ENCODE measurements around the gene PPME1.

Gene PPME1

DNA sequence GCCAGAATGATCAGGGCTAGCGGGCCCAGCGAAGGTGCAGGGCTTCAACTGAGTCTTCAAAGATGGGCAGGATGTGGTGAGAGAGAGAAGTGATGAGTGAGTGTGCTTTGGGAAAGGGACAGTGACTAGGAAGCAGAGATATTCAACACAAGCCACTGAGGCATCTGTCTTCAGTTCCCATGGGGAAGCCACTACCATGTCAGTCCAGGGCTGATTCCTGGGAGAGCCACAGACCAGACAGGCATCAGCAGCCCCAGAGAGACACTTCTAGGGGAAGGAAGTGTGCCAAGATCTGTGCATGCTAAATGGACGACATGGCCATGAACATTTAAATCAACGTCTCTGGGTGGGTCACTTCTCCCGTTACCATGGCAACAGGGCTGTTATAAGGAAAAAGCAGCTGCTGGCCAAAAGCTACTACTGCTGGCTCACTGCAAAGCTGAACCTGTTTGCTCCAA, 111.9 kb downstream of the PPME1 start:
- no peak for DNase-seq

DNA sequence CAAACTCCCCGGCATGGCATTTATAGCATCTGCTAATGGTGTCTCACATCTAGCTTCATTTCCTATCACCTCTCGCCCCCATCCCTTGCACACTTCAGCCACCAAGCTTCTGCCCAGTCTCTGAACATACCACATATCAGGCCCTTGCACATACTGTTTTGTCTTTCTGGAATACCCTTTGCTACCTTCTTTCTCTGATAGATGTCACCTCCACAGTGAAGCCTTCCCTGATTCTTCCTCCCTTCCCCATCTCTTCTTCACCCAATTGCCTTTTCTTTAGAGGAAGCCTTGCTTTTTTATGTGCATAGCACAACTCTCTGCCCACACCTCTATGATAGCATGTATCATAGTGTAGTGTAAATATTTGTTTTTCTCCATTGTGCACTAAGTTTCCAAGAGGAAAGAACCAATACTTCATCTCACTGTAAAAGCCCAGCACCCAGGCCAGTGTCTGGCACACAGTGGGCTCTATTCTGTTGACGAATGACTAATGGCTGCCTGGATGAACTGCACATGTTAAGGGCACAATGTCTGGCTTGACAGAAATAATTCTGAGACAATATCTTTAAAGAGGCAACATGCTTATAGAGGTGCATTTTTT, 112.6 kb downstream of the PPME1 start:
- DNase-seq, result no peak

DNA sequence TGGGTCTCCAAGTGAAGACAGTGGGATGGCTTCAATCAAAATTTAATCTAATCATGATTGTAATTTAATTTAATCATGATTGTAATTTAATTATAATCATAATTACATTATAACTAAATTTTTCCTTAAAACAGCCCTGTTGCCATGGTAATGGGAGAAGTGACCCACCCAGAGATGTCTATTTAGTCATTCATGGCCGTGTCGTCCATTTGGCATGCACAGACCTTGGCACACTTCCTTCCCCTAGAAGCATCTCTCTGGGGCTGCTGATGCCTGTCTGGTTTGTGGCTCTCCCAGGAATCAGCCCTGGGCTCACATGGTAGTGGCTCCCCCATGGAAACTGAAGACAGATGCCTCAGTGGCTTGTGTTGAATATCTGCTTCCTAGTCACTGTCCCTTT, 113.4 kb downstream of the PPME1 start:
- DNase-seq, result no peak

DNA sequence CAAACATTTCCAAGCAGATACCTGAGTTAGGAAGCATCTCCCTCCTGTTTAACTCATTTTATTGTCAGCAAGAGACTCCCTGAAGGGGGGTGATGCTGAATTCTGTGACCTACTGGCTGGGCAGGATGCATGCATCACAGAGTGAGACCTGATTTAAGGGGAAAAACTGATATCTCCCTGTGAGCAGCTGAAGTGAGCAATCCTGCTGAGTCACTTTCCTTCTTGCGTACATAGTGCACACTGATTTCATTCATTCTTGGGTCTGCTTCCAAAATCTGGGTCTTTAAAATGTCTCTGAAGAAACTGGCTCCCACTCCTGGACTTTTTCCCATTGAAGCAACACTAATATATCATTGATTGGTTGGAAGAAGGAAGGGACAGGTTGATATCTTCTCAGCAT, 117.1 kb downstream of the PPME1 start:
- peak; percentile 28 for DNase-seq

DNA sequence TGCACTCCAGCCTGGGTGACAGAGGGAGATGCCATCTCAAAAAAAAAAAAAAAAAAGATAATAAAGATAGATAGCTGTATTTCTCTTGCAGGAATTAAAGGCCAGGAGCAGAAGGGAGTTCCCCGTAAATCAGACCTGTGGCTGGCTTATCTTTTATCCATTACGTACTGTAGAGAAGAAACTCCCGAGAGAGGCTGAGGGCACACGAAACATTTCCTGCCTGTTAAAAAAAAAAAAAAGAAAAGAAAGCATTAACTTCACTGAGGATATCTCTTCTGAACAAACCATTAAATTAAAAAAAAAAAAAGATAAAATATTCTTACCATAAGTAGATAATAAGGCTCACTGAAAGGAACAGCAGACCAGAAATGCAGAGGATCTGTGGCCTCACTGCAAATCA, 117.8 kb downstream of the PPME1 start:
- no peak for DNase-seq

DNA sequence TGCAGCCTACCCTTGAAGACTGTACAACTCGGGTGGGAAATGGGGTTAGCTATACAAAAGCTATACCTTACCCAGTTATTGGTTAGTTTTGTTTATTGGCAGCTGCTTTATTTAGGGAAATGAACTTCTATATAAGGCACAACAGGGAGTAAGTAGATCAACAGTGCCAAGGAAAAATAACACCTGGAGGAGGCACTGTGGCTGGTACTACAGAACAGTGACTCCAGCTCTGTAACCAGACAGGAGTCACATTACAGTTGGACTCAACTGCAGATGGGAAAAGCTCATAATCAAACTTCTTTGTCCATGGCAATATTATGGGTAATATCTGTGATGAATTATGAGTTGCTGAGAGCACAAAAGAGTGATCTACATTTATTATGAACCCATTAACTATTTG, 126.4 kb downstream of the PPME1 start:
- DNase-seq, result no peak

DNA sequence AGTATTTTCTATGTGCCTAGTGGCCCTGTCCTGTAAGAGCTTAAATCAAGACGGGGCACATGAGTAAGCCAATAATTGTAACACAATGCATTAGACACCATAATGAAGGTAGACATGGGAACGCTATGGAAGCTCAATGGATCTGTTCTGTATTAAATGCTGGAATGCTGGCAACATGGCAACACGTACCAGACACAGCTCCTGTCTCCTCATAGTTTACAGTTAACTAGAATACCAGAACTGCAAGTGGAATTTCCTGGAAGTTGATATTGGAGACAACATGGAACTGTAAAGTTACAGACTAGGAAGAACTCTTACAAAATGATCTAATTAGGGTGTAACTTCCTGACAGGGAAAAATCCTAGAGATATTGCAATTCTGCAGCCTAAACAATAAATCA, 127.9 kb downstream of the PPME1 start:
- DNase-seq, result no peak

Measured in activated CD4-positive, alpha-beta T cell treated with anti-CD3 and anti-CD28 coated beads, Interleukin-2, amount 50 U/mL, for 16 hours (primary cell).